ENCODE measurements around the gene ANK2.
"Not testable (repeated sequence)": the region's sequence is repeated elsewhere in the genome, so short reads cannot be mapped to it uniquely, and the experiment has no call there.

ANK2 gene

GRCh38 chr4:113232194-113232593 lies 182.7 kb downstream of the ANK2 start:
- Histone ChIP-seq H3K9ac (ENCODE audit: low read length) (no peak overlapping the region), H3K4me2 (ENCODE audit: low read depth, low read length, poor library complexity, severe bottlenecking) (no peak overlapping the region), H3K27ac (ENCODE audit: low read depth, low read length) (no peak overlapping the region), H3K4me3 (ENCODE audit: insufficient read depth, low read length, poor library complexity, severe bottlenecking) (no peak overlapping the region), H3K36me3 (ENCODE audit: low read length) (no peaks in the 10 kb centered on the region), H3K9me2 (replicated peaks; ENCODE audit: insufficient read depth, low read length) (no peaks in the 10 kb centered on the region), H2AFZ (ENCODE audit: low read depth, low read length, severe bottlenecking) (no peak overlapping the region), H3F3A (ENCODE audit: insufficient read depth) (no peaks in the 10 kb centered on the region), H3K27me3 (ENCODE audit: low read length) (no peaks in the 10 kb centered on the region), H3K9me3 (ENCODE audit: insufficient read depth, low read length) (no peaks in the 10 kb centered on the region), H3K79me2 (ENCODE audit: insufficient read depth, low read length) (no peaks in the 10 kb centered on the region), H4K20me1 (ENCODE audit: low read depth, low read length) (no peaks in the 10 kb centered on the region)
- TF ChIP-seq EZH2phosphoT487 (conservative IDR thresholded peaks at IDR 0.05; ENCODE audit: low read length) (no peak), CTCF (IDR thresholded peaks at IDR 0.05; ENCODE audit: insufficient read depth, low read length, poor library complexity, severe bottlenecking) (no peak)

- Histone ChIP-seq H3K27me3 (ENCODE audit: low read length) (no peaks in the 10 kb centered on the region), H3K9me2 (replicated peaks; ENCODE audit: insufficient read depth, low read length) (no peaks in the 10 kb centered on the region), H3K27ac (ENCODE audit: low read depth, low read length) (no peak overlapping the region), H3K36me3 (ENCODE audit: low read length) (no peaks in the 10 kb centered on the region), H2AFZ (ENCODE audit: low read depth, low read length, severe bottlenecking) (no peak overlapping the region), H3K79me2 (ENCODE audit: insufficient read depth, low read length) (no peaks in the 10 kb centered on the region), H4K20me1 (ENCODE audit: low read depth, low read length) (no peaks in the 10 kb centered on the region), H3K9me3 (ENCODE audit: insufficient read depth, low read length) (no peaks in the 10 kb centered on the region), H3F3A (ENCODE audit: insufficient read depth) (no peaks in the 10 kb centered on the region), H3K9ac (ENCODE audit: low read length) (no peak overlapping the region), H3K4me3 (ENCODE audit: insufficient read depth, low read length, poor library complexity, severe bottlenecking) (no peak overlapping the region), H3K4me2 (ENCODE audit: low read depth, low read length, poor library complexity, severe bottlenecking) (no peak overlapping the region)
- TF ChIP-seq CTCF (IDR thresholded peaks at IDR 0.05; ENCODE audit: insufficient read depth, low read length, poor library complexity, severe bottlenecking) (no peak), EZH2phosphoT487 (conservative IDR thresholded peaks at IDR 0.05; ENCODE audit: low read length) (no peak)
Observed at GRCh38 chr4:113236916-113237315, 187.5 kb downstream of the ANK2 start.

- H3K4me2 ChIP-seq (ENCODE audit: low read depth, low read length, poor library complexity, severe bottlenecking): no peak overlapping the region
- TF ChIP-seq CTCF (IDR thresholded peaks at IDR 0.05; ENCODE audit: insufficient read depth, low read length, poor library complexity, severe bottlenecking) (no peak), EZH2phosphoT487 (conservative IDR thresholded peaks at IDR 0.05; ENCODE audit: low read length) (no peak)
- H3K27ac ChIP-seq (ENCODE audit: low read depth, low read length): no peak overlapping the region
- no peaks in the 10 kb centered on the region for H3K79me2 ChIP-seq (ENCODE audit: insufficient read depth, low read length)
- H4K20me1 ChIP-seq (ENCODE audit: low read depth, low read length): no peaks in the 10 kb centered on the region
- H3K36me3 ChIP-seq (ENCODE audit: low read length): no peaks in the 10 kb centered on the region
- no peaks in the 10 kb centered on the region for H3K27me3 ChIP-seq (ENCODE audit: low read length)
- H3F3A ChIP-seq (ENCODE audit: insufficient read depth): no peaks in the 10 kb centered on the region
- no peak overlapping the region for H3K4me3 ChIP-seq (ENCODE audit: insufficient read depth, low read length, poor library complexity, severe bottlenecking)
- no peaks in the 10 kb centered on the region for H3K9me3 ChIP-seq (ENCODE audit: insufficient read depth, low read length)
- no peak overlapping the region for H3K9ac ChIP-seq (ENCODE audit: low read length)
- no peak overlapping the region for H2AFZ ChIP-seq (ENCODE audit: low read depth, low read length, severe bottlenecking)
- no peaks in the 10 kb centered on the region for H3K9me2 ChIP-seq (replicated peaks; ENCODE audit: insufficient read depth, low read length)
Observed at GRCh38 chr4:113243312-113243711, 193.9 kb downstream of the ANK2 start.

GRCh38 chr4:113244747-113245146 lies 195.3 kb downstream of the ANK2 start:
- H3F3A ChIP-seq (ENCODE audit: insufficient read depth); H3K27ac ChIP-seq (ENCODE audit: low read depth, low read length); H4K20me1 ChIP-seq (ENCODE audit: low read depth, low read length); H2AFZ ChIP-seq (ENCODE audit: low read depth, low read length, severe bottlenecking); H3K79me2 ChIP-seq (ENCODE audit: insufficient read depth, low read length); H3K27me3 ChIP-seq (ENCODE audit: low read length); H3K9ac ChIP-seq (ENCODE audit: low read length); H3K9me2 ChIP-seq (replicated peaks; ENCODE audit: insufficient read depth, low read length); H3K9me3 ChIP-seq (ENCODE audit: insufficient read depth, low read length); H3K4me2 ChIP-seq (ENCODE audit: low read depth, low read length, poor library complexity, severe bottlenecking); H3K36me3 ChIP-seq (ENCODE audit: low read length); H3K4me3 ChIP-seq (ENCODE audit: insufficient read depth, low read length, poor library complexity, severe bottlenecking): not testable (repeated sequence)

Data from SU-DHL-6 (cell line).